GM13977 (cell line): Measurements from ENCODE around the gene TAF10.
A peak's percentile ranks its signal among the peaks of the same experiment; 100 is the strongest.

ENCODE experiments used
- DNase-seq: peaks from one replicate; pipeline ENCODE4 v3.0.0; 2012; ENCODE audit warnings: low spot score
- in situ Hi-C: fragments of 300-500 bp; cut with MboI; formaldehyde crosslinking; loops from one replicate; pipeline ENCODE4 v1.12.0; 2022; ENCODE audit warnings: low sequenced_read_pairs, low pct_unique_long_range_greater_than_20kb, mixed read lengths, inconsistent platforms; ENCODE audit not compliant: unreplicated experiment
- TF ChIP-seq, protein P1 (sequence below): IDR thresholded peaks from 2 replicates; pipeline ENCODE4 v1.5.1; 2012; ENCODE audit warnings: mild to moderate bottlenecking, control low read depth; ENCODE audit not compliant: insufficient read depth; ENCODE audit errors: extremely low read depth, missing control alignments

Gene TAF10

DNA sequence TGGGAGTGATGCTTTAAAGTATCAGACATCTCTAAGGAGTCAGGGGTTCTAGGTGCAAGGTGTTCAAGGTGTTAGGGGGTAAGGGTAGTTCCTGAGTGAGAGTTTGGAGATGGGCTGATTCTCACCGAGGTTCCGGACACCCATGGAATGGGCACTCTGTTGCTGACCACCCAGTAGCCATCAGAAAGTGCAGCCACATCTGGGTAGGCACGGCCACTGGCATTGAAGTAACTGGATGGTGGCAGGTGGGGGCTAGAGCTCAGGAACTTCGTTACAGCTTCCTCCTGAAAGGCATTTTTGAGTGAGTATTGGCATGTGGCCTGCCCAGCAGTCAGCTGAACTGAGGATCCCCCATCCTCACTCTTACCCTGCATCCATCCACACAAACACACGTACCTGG is 3.0 kb upstream of the TAF10 start:
- TF ChIP-seq, protein P1, sequence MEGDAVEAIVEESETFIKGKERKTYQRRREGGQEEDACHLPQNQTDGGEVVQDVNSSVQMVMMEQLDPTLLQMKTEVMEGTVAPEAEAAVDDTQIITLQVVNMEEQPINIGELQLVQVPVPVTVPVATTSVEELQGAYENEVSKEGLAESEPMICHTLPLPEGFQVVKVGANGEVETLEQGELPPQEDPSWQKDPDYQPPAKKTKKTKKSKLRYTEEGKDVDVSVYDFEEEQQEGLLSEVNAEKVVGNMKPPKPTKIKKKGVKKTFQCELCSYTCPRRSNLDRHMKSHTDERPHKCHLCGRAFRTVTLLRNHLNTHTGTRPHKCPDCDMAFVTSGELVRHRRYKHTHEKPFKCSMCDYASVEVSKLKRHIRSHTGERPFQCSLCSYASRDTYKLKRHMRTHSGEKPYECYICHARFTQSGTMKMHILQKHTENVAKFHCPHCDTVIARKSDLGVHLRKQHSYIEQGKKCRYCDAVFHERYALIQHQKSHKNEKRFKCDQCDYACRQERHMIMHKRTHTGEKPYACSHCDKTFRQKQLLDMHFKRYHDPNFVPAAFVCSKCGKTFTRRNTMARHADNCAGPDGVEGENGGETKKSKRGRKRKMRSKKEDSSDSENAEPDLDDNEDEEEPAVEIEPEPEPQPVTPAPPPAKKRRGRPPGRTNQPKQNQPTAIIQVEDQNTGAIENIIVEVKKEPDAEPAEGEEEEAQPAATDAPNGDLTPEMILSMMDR: no peak
- in situ Hi-C loops: no loop called here
- no peak for DNase-seq

DNA sequence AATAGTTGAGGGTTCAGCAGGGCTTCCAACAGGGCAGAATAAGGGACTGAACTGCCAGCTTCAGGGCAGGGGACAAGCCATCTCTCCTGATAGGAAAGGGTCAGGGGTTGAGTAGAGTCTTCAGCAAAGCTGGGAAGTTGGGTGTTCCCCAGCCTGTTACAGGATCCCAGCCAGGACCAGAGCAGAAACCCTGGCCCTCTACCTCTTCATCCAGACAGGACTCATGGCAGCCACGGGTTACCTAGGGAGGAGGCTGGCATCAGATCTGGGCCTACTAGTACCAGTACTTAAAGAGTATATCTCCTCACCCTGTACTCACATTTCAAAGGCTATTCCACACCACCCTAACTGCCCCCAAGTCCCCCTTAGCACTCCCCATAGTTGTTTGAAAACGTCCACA is 2.4 kb upstream of the TAF10 start:
- TF ChIP-seq, protein P1: no peak
- no peak for DNase-seq
- in situ Hi-C loops: no loop called here

DNA sequence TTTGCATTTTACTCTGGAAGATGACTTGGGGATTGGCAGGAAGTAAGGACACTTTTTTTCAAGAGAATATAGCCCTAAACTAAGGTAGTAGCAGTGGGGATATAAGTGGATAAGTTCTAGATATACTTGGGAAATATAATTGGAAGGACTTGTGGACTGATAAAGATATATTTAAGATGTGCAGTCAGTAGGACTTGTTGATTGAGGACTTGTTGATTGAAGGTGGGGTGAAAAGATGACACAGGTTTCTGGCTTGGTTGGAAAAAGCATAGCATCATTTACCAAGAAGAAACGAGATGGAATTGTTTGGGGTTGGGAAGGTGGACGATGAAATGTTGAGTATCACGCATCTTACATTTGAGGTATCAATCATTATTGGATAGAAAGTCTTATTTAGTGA is 1.5 kb upstream of the TAF10 start:
- DNase-seq: no peak
- in situ Hi-C loops: no loop called here
- TF ChIP-seq, protein P1: no peak

DNA sequence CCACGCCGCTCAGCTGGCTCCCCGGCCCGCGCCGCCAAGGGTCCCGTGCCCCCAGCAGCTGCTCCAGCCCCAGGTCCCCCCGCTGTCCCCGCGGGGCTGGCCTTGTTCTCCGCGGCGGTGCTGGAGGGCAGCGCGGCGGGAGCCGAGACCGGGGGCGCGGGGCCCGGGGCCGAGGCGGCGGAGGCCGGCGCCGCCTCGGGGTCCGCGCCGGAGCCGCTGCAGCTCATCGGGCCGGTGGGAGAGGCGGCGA is 128 bp downstream of the TAF10 start:
- in situ Hi-C loops: no loop called here
- TF ChIP-seq, protein P1: no peak
- no peak for DNase-seq

DNA sequence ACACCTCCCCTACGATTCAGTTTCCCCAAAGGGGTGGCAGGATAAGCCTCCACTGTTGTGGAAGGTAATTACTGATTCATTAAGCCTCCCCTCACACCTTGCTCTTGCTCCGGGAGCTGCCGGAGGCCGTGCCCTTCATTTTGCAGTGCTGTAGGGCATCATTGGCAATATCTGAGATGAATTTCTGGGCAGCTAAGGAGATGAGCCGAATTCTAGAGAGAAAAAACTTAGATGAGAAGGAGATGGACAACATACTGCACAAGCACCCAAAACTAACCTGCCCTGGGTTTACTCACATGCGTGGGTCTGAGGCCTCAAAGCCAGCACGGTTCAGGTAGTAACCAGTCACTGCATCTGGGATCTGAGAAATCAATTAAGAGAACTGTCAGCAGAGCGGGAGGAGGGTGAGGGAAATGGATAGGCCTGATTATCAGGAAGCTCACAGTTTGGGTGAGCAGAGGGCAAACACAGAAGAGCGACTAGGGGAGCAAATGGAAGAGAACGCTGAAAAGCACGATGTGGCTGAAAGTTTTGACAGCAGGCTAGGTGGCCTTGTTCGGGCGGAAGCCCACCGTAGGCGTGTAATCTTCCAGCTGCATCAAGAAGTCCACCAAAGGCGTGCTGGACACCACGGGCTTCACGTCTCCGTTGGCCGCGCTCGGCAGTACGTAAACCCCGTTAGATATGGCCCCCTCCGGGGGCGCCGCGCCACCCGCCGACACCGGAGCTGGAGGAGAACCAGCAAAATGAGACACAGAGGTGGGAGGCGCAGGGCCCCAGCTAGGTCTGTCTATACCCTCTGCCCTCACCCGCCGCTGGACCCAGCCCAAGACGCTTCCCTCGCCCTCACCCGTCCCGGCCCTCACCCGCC is 689 bp downstream of the TAF10 start:
- DNase-seq: peak; percentile 27
- in situ Hi-C loops: no loop called here
- TF ChIP-seq, protein P1: no peak

DNA sequence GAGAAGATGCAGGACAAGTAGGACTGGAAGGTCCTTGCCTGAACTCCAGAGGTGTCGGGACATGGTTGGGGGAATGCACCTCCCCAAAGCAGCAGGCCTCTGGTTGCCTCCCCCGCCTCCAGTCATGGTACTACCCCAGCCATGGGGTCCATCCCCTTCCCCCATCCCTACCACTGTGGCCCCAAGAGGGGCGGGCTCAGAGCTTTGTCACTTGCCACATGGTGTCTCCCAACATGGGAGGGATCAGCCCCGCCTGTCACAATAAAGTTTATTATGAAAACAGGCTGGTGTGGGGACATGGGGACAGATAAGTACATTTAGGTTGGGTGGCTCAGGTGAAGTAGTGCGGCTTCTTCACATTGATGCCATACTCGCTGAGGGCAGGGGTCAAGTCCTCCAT is 1.4 kb downstream of the TAF10 start:
- in situ Hi-C loops: no loop called here
- no peak for DNase-seq
- TF ChIP-seq, protein P1: no peak

DNA sequence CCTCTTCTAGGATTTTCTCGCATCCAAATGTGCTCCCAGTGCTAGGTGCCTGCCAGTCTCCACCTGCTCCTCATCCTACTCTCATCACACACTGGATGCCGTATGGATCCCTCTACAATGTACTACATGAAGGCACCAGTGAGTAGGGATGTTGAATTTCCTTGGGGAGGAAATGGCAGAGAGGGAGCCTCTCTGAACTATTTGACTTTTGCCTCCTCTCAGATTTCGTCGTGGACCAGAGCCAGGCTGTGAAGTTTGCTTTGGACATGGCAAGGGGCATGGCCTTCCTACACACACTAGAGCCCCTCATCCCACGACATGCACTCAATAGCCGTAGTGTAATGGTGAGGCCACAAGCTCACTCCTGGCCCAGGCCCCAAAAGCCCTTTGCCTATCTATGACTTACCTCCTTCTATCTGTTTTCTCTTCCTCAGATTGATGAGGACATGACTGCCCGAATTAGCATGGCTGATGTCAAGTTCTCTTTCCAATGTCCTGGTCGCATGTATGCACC is 2.5 kb downstream of the TAF10 start:
- TF ChIP-seq, protein P1: no peak
- DNase-seq: no peak
- in situ Hi-C loops: no loop called here
